T-helper 1 cell treated with Interleukin-12 subunit alpha and Interleukin-12 subunit beta and Interleukin-4 antibody, amounts not matched to agents 30 ng/mL and 1 ng/mL, for 36 hours (primary cell): Measurements from ENCODE around the gene FGGY. TPM values are rescaled to one million over a fixed set of nuclear protein-coding genes. Genes with fewer than 3 reads are reported as not detected.
"Not testable (repeated sequence)": the region's sequence is repeated elsewhere in the genome, so short reads cannot be mapped to it uniquely, and the experiment has no call there.

Experiments used
- intact Hi-C: fragments of 100-400 bp; cut with micrococcal nuclease; formaldehyde crosslinking; loops from one replicate; pipeline ENCODE4 v1.15.1; 2024
- total RNA-seq: library from RNA; stranded (reverse); gene quantifications from 2 replicates; pipeline ENCODE4 v1.2.3, GENCODE V29; 2022

The FGGY gene
- total RNA-seq, 1 donor from 2014 or later, result 12.2 TPM

DNA sequence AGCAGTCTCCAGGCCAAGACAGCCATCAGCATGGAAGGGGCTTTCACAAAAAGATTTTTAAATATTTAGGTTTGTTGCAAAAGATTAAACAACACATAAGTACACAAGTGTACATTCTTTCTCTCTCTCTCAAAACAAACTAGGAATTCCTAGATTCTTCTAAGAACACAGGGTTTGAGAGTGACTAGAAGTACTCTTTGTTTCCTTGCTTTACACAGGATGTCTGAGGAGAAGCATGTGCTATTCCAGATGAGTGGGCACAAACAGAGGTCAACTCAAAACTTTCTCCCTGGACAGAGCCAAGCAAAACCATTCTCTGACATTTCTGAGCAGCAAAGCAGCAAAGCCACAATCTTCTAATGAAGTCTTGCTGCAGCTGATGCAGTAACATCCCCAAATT lies 307.3 kb downstream of the FGGY start:
- intact Hi-C loops, result no loop called here

- intact Hi-C loops, result no loop called here
Observed at GRCh38 chr1:59605184-59605583, 308.3 kb downstream of the FGGY start.

DNA sequence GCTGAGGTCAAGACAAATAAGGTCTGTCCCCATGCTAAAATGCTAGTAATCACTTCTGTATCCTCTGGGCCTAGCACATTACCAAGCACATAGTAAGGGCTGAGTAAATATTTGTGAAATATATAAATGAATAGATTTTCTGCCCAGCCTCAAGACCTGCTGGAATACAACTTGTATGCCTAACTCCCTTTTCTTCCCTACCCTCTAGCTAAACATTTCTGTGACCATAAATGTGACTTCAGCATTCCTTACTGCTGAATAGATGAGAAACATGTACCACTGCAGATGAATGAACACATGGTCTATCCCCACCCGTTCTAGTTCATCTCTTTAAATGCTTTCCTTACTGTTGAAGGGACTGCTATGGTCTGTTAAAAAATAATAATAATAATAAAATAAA lies 308.9 kb downstream of the FGGY start:
- intact Hi-C loops, result no loop called here

GRCh38 chr1:59609245-59609644 lies 312.4 kb downstream of the FGGY start:
- intact Hi-C loops, result no loop called here

GRCh38 chr1:59610499-59610898 lies 313.6 kb downstream of the FGGY start:
- intact Hi-C loops, result not testable (repeated sequence)

- intact Hi-C loops, result no loop called here
Observed at GRCh38 chr1:59617434-59617833, 320.5 kb downstream of the FGGY start.

- intact Hi-C loops, result no loop called here
Observed at GRCh38 chr1:59619557-59619956, 322.7 kb downstream of the FGGY start.

GRCh38 chr1:59625384-59625783 lies 328.5 kb downstream of the FGGY start:
- intact Hi-C loops, result loop anchor here (5.0 kb wide), 1 partner anchor 53 kb away; no protein-coding TSS in a partner anchor

DNA sequence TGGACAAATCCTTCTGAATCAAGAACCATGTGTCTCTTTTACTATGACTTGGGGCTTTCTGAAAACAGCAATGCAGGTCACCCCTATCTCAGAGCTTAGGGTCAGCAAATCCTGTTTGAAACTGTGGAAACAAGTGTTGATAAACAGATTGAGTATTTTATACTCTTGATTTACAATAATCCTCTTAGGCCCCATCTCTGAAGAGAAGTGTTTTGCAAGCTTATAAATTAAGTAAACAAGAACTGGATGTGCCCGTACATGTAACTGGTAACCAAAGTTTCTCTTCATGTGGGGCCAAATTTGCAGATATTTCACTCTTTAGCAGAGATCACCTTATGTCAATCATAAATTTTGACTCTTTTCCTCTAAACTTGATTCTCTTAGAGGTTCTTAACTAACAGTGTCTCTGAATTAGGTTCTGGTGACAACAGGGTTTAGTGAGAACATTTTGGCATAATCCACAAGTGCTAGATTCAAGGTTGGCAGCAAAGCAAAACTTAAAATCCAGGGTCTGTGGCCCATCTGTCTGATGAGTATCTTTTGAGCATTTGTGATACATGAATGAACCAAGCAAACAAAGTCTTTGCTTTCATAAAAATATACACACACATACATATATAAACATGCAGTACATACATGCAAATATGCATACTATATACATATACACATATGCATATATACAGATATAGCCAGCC lies 334.8 kb downstream of the FGGY start:
- intact Hi-C loops, result no loop called here

DNA sequence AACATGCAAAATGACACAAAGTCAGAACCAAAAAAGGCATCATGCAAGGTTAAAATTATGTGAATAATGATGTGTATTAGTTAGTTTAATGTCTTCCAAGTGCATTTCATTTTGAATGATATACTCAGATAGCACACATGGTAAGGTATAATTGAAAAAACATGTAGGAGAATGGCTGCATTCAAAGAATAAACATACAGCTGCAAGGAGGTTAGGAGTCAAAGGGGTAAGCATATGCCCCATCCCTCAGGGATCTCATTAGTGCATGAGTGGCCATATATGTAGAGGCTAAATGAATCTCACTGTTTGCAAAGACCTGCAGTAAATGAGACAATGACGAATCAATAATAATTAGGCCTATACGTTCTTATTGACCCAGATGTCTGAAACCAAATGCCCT lies 338.2 kb downstream of the FGGY start:
- intact Hi-C loops, result no loop called here

DNA sequence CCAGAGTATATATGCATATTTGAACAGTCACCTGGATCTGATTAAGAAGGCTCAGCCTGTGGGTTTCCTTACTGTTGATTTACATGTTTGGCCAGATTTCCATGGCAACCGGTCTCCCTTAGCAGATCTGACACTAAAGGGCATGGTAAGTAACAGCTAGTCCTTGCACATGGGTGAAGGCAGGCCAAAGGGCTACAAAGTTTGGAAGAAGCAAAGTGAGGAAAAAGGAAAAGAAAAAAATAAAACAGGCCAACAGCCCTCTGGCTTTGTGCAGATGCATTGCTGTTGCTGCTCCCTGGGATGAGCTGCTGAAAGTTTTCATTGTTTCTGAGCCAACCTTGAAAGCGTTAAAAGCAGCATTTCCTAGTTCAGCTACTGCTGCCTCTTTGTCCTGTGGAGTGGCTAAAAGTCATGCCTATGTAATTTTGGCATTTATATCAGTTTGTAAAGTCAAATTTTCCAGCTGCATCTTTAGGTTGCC lies 341.4 kb downstream of the FGGY start:
- intact Hi-C loops, result no loop called here

GRCh38 chr1:59639266-59639665 lies 342.4 kb downstream of the FGGY start:
- intact Hi-C loops, result no loop called here

GRCh38 chr1:59640851-59641250 lies 344.0 kb downstream of the FGGY start:
- intact Hi-C loops, result no loop called here

- intact Hi-C loops, result no loop called here
Observed at GRCh38 chr1:59641836-59642235, 344.9 kb downstream of the FGGY start.

- intact Hi-C loops, result no loop called here
Observed at GRCh38 chr1:59643526-59643925, 346.6 kb downstream of the FGGY start.

DNA sequence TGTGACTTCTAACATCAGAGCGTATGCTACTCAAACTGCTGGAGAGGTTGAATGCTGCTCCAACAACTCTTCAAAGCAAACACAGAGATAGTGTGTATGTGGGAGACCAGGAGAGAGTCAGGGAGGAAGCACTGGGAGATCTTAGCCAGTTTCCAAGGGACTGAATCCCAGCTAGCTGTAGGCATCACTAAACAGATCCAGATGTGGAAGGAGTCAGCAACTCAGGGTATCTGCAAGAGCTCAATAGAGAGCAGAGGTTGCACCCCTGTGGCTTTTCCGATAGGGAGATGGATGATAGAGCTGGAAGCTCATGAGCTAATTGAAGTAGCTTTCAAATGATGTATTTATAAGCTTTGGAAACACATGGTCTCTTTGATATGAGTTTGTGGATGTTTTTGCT lies 349.0 kb downstream of the FGGY start:
- intact Hi-C loops, result no loop called here

GRCh38 chr1:59653142-59653958 lies 356.5 kb downstream of the FGGY start:
- intact Hi-C loops, result not testable (repeated sequence)

DNA sequence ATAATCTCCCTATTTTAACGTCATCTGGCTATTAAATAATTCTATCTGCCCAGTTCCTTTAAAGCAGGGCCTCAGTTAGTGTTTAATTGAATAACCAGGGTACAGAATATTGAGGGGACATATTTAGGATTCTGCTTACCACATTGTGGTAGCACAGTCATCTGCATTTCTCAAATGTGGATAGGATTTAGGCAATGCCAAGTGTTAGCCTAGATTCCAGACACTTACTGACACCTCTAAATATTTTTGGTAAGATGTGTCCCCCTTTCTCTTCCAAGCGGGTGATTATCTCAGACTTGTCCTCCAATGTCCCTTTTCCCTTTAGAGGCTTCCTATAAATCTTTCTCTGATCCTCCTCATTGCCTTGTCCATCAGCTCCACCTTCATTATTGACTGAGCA lies 357.1 kb downstream of the FGGY start:
- intact Hi-C loops, result no loop called here

GRCh38 chr1:59657873-59658465 lies 361.1 kb downstream of the FGGY start:
- intact Hi-C loops, result no loop called here

DNA sequence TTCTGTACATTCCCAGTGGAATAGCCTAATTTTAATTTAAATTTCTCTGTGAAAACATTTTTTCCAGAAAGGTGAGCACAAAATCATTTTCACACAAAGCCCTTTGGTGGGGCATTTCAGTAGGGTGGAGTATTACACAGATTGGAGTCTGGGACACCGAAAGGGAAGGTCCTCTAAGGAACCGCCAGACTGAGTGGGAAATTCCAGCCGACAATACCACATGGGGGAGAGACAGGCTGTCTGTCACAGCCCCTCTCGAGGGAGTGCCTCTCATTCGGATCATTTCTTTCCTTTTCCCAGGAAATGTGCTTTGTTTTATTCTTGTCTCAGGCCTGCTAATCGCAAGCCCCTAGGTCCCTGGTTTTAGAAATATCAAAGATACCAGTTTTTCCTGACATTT lies 367.3 kb downstream of the FGGY start:
- intact Hi-C loops, result no loop called here

GRCh38 chr1:59666106-59666505 lies 369.2 kb downstream of the FGGY start:
- intact Hi-C loops, result no loop called here

DNA sequence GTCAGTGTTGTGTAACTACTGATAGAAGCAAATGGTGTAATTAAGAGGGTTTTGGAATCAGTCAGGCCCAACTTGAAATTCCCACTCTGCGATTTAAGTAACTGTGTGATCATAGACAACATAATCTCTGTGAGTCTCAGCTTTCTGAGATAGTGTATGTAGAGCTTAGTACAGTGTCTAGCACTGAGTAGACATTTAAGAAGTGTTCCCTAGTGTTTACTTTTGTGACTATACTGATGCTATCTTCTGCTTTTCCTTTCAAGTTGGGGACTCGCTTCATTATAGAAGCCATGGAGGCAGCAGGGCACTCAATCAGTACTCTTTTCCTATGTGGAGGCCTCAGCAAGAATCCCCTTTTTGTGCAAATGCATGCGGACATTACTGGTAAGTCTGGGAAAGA lies 370.1 kb downstream of the FGGY start:
- intact Hi-C loops, result no loop called here
